HCT116 (cell line): ENCODE measurements around the gene XKR7.

Experiments used
- ELF1 ChIP-seq: IDR thresholded peaks from 2 replicates; pipeline ENCODE4 v1.6.1; 2012; ENCODE audit warnings: low read depth, borderline replicate concordance
- EZH2 ChIP-seq: fragments of 200-600 bp; sonication (generic); IDR thresholded peaks from 2 replicates; pipeline ENCODE4 v1.6.1; 2017; ENCODE audit warnings: antibody characterized with exemption, mixed run types
- JUND ChIP-seq: IDR thresholded peaks from 2 replicates; pipeline ENCODE4 v1.6.1; 2012
- POLR2A ChIP-seq: IDR thresholded peaks from 2 replicates; pipeline ENCODE4 v1.7.0; 2011; ENCODE audit warnings: borderline replicate concordance; ENCODE audit not compliant: insufficient read depth, insufficient read length; ENCODE audit errors: extremely low read depth
- RAD21 ChIP-seq: IDR thresholded peaks from 2 replicates; pipeline ENCODE4 v1.6.1; 2012; ENCODE audit warnings: low read depth, mild to moderate bottlenecking
- SIN3A ChIP-seq: IDR thresholded peaks from 2 replicates; pipeline ENCODE4 v1.6.1; 2012; ENCODE audit warnings: low read depth
- SP1 ChIP-seq: IDR thresholded peaks from 2 replicates; pipeline ENCODE4 v1.6.1; 2012; ENCODE audit warnings: low read depth
- ZNF274 ChIP-seq: fragments of 200-500 bp; sonication (Bioruptor generic); IDR thresholded peaks from 2 replicates; pipeline ENCODE4 v1.6.1; 2014; ENCODE audit warnings: mild to moderate bottlenecking, low read depth, low read length, inconsistent platforms
- TF ChIP-seq, protein P1 (sequence below): IDR thresholded peaks from 2 replicates; pipeline ENCODE4 v1.6.1; 2012
- TF ChIP-seq, protein P2 (sequence below), 3 experiments: fragments of 200-600 bp in 1 of 3; sonication (generic) in 1 of 3; IDR thresholded peaks in 2 of 3; conservative IDR thresholded peaks in 1 of 3; 2 replicates each; pipeline ENCODE4 v1.5.1; 2012 to 2017; ENCODE audit warnings: low read depth in 2 of 3, low read length in 2 of 3, antibody characterized with exemption in 1 of 3, borderline replicate concordance in 1 of 3, control low read depth in 1 of 3, mild to moderate bottlenecking in 1 of 3, mixed read lengths in 1 of 3, mixed run types in 1 of 3, moderate library complexity in 1 of 3; ENCODE audit not compliant: insufficient read depth in 1 of 3
- TF ChIP-seq, protein P3 (sequence below): IDR thresholded peaks from 2 replicates; pipeline ENCODE4 v1.6.1; 2012
- TF ChIP-seq, protein P4 (sequence below): IDR thresholded peaks from 2 replicates; pipeline ENCODE4 v1.6.1; 2012; ENCODE audit warnings: low read depth

DNA sequence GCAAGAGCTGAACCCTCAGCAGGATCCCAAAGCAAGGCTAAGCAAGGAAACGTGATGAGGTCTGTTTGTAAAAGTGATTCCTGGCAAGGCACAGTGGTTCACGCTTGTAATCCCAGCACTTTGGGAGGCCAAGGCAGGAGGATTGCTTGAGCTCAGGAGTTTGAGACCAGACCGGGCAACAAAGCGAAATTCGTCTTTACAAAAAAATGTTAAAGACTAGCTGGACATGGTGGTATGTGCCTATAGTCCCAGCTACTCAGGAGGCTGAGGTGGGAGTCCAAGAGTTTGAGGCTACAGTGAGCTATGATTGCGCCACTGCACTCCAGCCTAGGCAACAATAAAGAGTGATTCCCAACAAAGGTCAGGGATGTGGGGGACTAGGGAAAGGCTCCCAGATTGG is 4.1 kb upstream of the XKR7 start:
- TF ChIP-seq, protein P1, sequence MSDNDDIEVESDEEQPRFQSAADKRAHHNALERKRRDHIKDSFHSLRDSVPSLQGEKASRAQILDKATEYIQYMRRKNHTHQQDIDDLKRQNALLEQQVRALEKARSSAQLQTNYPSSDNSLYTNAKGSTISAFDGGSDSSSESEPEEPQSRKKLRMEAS = no peak
- TF ChIP-seq RAD21 = no peak
- no peak for TF ChIP-seq SIN3A
- TF ChIP-seq, protein P2, sequence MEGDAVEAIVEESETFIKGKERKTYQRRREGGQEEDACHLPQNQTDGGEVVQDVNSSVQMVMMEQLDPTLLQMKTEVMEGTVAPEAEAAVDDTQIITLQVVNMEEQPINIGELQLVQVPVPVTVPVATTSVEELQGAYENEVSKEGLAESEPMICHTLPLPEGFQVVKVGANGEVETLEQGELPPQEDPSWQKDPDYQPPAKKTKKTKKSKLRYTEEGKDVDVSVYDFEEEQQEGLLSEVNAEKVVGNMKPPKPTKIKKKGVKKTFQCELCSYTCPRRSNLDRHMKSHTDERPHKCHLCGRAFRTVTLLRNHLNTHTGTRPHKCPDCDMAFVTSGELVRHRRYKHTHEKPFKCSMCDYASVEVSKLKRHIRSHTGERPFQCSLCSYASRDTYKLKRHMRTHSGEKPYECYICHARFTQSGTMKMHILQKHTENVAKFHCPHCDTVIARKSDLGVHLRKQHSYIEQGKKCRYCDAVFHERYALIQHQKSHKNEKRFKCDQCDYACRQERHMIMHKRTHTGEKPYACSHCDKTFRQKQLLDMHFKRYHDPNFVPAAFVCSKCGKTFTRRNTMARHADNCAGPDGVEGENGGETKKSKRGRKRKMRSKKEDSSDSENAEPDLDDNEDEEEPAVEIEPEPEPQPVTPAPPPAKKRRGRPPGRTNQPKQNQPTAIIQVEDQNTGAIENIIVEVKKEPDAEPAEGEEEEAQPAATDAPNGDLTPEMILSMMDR (IDR thresholded peaks at IDR 0.05 in 2 of 3, conservative IDR thresholded peaks at IDR 0.05 in 1 of 3; ENCODE audit: borderline replicate concordance in 1 of 3, insufficient read depth in 1 of 3, low read depth in 2 of 3, low read length in 2 of 3) = no peak
- TF ChIP-seq, protein P3, sequence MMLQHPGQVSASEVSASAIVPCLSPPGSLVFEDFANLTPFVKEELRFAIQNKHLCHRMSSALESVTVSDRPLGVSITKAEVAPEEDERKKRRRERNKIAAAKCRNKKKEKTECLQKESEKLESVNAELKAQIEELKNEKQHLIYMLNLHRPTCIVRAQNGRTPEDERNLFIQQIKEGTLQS = no peak
- TF ChIP-seq, protein P4, sequence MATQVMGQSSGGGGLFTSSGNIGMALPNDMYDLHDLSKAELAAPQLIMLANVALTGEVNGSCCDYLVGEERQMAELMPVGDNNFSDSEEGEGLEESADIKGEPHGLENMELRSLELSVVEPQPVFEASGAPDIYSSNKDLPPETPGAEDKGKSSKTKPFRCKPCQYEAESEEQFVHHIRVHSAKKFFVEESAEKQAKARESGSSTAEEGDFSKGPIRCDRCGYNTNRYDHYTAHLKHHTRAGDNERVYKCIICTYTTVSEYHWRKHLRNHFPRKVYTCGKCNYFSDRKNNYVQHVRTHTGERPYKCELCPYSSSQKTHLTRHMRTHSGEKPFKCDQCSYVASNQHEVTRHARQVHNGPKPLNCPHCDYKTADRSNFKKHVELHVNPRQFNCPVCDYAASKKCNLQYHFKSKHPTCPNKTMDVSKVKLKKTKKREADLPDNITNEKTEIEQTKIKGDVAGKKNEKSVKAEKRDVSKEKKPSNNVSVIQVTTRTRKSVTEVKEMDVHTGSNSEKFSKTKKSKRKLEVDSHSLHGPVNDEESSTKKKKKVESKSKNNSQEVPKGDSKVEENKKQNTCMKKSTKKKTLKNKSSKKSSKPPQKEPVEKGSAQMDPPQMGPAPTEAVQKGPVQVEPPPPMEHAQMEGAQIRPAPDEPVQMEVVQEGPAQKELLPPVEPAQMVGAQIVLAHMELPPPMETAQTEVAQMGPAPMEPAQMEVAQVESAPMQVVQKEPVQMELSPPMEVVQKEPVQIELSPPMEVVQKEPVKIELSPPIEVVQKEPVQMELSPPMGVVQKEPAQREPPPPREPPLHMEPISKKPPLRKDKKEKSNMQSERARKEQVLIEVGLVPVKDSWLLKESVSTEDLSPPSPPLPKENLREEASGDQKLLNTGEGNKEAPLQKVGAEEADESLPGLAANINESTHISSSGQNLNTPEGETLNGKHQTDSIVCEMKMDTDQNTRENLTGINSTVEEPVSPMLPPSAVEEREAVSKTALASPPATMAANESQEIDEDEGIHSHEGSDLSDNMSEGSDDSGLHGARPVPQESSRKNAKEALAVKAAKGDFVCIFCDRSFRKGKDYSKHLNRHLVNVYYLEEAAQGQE = no peak
- TF ChIP-seq ZNF274 = no peak
- no peak for TF ChIP-seq SP1
- no peak for TF ChIP-seq POLR2A
- TF ChIP-seq JUND = no peak
- no peak for TF ChIP-seq EZH2
- TF ChIP-seq ELF1 = no peak
